IMR-90 (cell line): ENCODE data around the gene ADGRF5. TPM values are rescaled to one million over a fixed set of nuclear protein-coding genes. Genes with fewer than 3 reads are reported as not detected.

Experiments
- ATAC-seq: fragments of 200-7000 bp; cut with Tn5 transposase; 2 replicates; pipeline ENCODE4 v1.9.1; 2020; ENCODE audit warnings: low read depth, mild to moderate bottlenecking, moderate library complexity
- BruUV-seq: library from RNA; stranded (reverse); fragments of 400-500 nt; replicated peaks from 2 replicates; lab custom pipeline; 2021; lab: Mats Ljungman, UMichigan
- CTCF ChIA-PET: fragments of 300-600 bp; formaldehyde crosslinking; extraction: SDS; loops from one replicate; lab custom pipeline; 2021; ENCODE audit warnings: antibody characterized with exemption; lab: Yijun Ruan, JAX
- POLR2A ChIA-PET: fragments of 300-600 bp; sonication (Branson Sonifier 250); formaldehyde crosslinking; loops from one replicate; lab custom pipeline; 2022; ENCODE audit warnings: antibody characterized with exemption; ENCODE audit not compliant: unreplicated experiment; lab: Charles Lee
- DNase-seq: peaks from one replicate; pipeline ENCODE4 v3.0.0; 2013
- H2AFZ ChIP-seq: replicated peaks from 2 replicates; pipeline ENCODE3; 2013; ENCODE audit warnings: low read length, mild to moderate bottlenecking; ENCODE audit not compliant: poor library complexity
- H2AK5ac ChIP-seq: 2 replicates; pipeline ENCODE4 v1.6.1; 2013; ENCODE audit warnings: low read depth, low read length, inconsistent platforms
- H2AK9ac ChIP-seq: replicated peaks from 2 replicates; pipeline ENCODE3; 2013; ENCODE audit warnings: mild to moderate bottlenecking, low read depth, low read length, moderate library complexity; ENCODE audit not compliant: poor library complexity
- H2BK120ac ChIP-seq: 2 replicates; pipeline ENCODE4 v1.6.1; 2013; ENCODE audit warnings: low read depth, low read length, inconsistent platforms
- H2BK15ac ChIP-seq: 3 replicates; pipeline ENCODE4 v1.6.1; 2013; ENCODE audit warnings: low read depth, low read length, inconsistent platforms
- H2BK20ac ChIP-seq: 2 replicates; pipeline ENCODE4 v1.6.1; 2013; ENCODE audit warnings: low read depth, mild to moderate bottlenecking, inconsistent platforms, low read length, moderate library complexity
- H2BK5ac ChIP-seq: 2 replicates; pipeline ENCODE4 v1.6.1; 2013; ENCODE audit warnings: mild to moderate bottlenecking, low read depth, low read length, inconsistent platforms; ENCODE audit not compliant: poor library complexity, severe bottlenecking
- H3K14ac ChIP-seq: replicated peaks from 2 replicates; pipeline ENCODE4 v1.6.1; 2013; ENCODE audit warnings: low read depth, low read length, inconsistent platforms
- H3K18ac ChIP-seq: 2 replicates; pipeline ENCODE4 v1.6.1; 2013; ENCODE audit warnings: low read depth, low read length, control low read depth
- H3K23ac ChIP-seq: 2 replicates; pipeline ENCODE4 v1.6.1; 2013; ENCODE audit warnings: low read depth, low read length, inconsistent platforms
- H3K27ac ChIP-seq: 2 replicates; pipeline ENCODE4 v1.5.1; 2013; ENCODE audit warnings: mild to moderate bottlenecking, control low read depth, low read length; ENCODE audit not compliant: insufficient read depth
- H3K27me3 ChIP-seq: 2 replicates; pipeline ENCODE4 v1.6.1; 2013; ENCODE audit warnings: low read length; ENCODE audit not compliant: control insufficient read depth, insufficient read depth
- H3K36me3 ChIP-seq: 2 replicates; pipeline ENCODE4 v1.6.1; 2013; ENCODE audit warnings: low read length, mixed read lengths; ENCODE audit not compliant: control insufficient read depth, insufficient read depth
- H3K4ac ChIP-seq: 2 replicates; pipeline ENCODE4 v1.6.1; 2013; ENCODE audit warnings: low read depth, low read length, inconsistent platforms
- H3K4me1 ChIP-seq: 2 replicates; pipeline ENCODE4 v1.6.1; 2013; ENCODE audit warnings: low read length, mixed read lengths; ENCODE audit not compliant: control insufficient read depth, insufficient read depth
- H3K4me2 ChIP-seq: 2 replicates; pipeline ENCODE4 v1.6.1; 2013; ENCODE audit warnings: low read depth, mild to moderate bottlenecking, control low read depth, low read length, moderate library complexity
- H3K4me3 ChIP-seq: 2 replicates; pipeline ENCODE4 v1.5.1; 2013; ENCODE audit warnings: low read depth, mild to moderate bottlenecking, control low read depth, low read length, moderate library complexity; ENCODE audit not compliant: insufficient read depth
- H3K56ac ChIP-seq: 2 replicates; pipeline ENCODE4 v1.6.1; 2013; ENCODE audit warnings: low read length, inconsistent platforms; ENCODE audit not compliant: insufficient read depth; ENCODE audit errors: extremely low read depth
- H3K79me1 ChIP-seq, 2 experiments: 2 replicates each; pipeline ENCODE4 v1.6.1; 2013; ENCODE audit warnings: low read length in 2 of 2, inconsistent platforms in 1 of 2, low read depth in 1 of 2
- H3K9ac ChIP-seq: 2 replicates; pipeline ENCODE4 v1.6.1; 2013; ENCODE audit warnings: low read depth, low read length, control low read depth
- H3K9me1 ChIP-seq: 2 replicates; pipeline ENCODE4 v1.6.1; 2013; ENCODE audit warnings: low read length, inconsistent platforms; ENCODE audit not compliant: insufficient read depth
- H3K9me3 ChIP-seq: 2 replicates; pipeline ENCODE4 v1.6.1; 2013; ENCODE audit warnings: low read length; ENCODE audit not compliant: control insufficient read depth, insufficient read depth
- H4K20me1 ChIP-seq: 2 replicates; pipeline ENCODE4 v1.6.1; 2013; ENCODE audit warnings: low read length, inconsistent platforms; ENCODE audit not compliant: insufficient read depth
- H4K5ac ChIP-seq: 2 replicates; pipeline ENCODE4 v1.6.1; 2013; ENCODE audit warnings: mild to moderate bottlenecking, low read depth, low read length, control low read depth
- H4K8ac ChIP-seq, 2 experiments: 2 replicates each; pipeline ENCODE4 v1.6.1; 2013; ENCODE audit warnings: low read depth in 2 of 2, low read length in 2 of 2, control low read depth in 1 of 2, inconsistent platforms in 1 of 2
- H4K91ac ChIP-seq: 2 replicates; pipeline ENCODE4 v1.6.1; 2013; ENCODE audit warnings: low read depth, low read length, inconsistent platforms; ENCODE audit not compliant: insufficient read depth
- BHLHE40 ChIP-seq: fragments of 150-350 bp; IDR thresholded peaks from 2 replicates; pipeline ENCODE4 v1.6.1; 2016; ENCODE audit warnings: mild to moderate bottlenecking, low read depth, low read length
- CEBPB ChIP-seq: IDR thresholded peaks from 2 replicates; pipeline ENCODE4 v1.6.1; 2012; ENCODE audit warnings: low read depth, low read length, improper control_type of control experiment
- CHD1 ChIP-seq: IDR thresholded peaks from 2 replicates; pipeline ENCODE4 v1.6.1; 2012; ENCODE audit warnings: low read depth, low read length, improper control_type of control experiment
- CTCF ChIP-seq: conservative IDR thresholded peaks from 2 replicates; pipeline ENCODE4 v1.5.1; 2012; ENCODE audit warnings: mild to moderate bottlenecking, low read depth, low read length, improper control_type of control experiment
- ELK1 ChIP-seq: fragments of 150-350 bp; IDR thresholded peaks from 2 replicates; pipeline ENCODE4 v1.6.1; 2016; ENCODE audit warnings: low read depth, mild to moderate bottlenecking, low read length, moderate library complexity, borderline replicate concordance
- FOS ChIP-seq: fragments of 150-350 bp; IDR thresholded peaks from 2 replicates; pipeline ENCODE4 v1.6.1; 2016; ENCODE audit warnings: low read depth, low read length
- MAFK ChIP-seq: IDR thresholded peaks from 2 replicates; pipeline ENCODE4 v1.6.1; 2012; ENCODE audit warnings: low read depth, low read length, improper control_type of control experiment
- MAZ ChIP-seq: IDR thresholded peaks from 2 replicates; pipeline ENCODE4 v1.6.1; 2012; ENCODE audit warnings: low read depth, mild to moderate bottlenecking, low read length, improper control_type of control experiment, moderate library complexity, borderline replicate concordance
- MXI1 ChIP-seq: IDR thresholded peaks from 2 replicates; pipeline ENCODE4 v1.6.1; 2012; ENCODE audit warnings: low read depth, mild to moderate bottlenecking, low read length, moderate library complexity, borderline replicate concordance
- NFE2L2 ChIP-seq: fragments of 150-350 bp; IDR thresholded peaks from 2 replicates; pipeline ENCODE4 v1.6.1; 2016; ENCODE audit warnings: low read depth, mild to moderate bottlenecking, low read length
- POLR2A ChIP-seq: IDR thresholded peaks from 2 replicates; pipeline ENCODE4 v1.6.1; 2012; ENCODE audit warnings: mild to moderate bottlenecking, low read depth, low read length
- RAD21 ChIP-seq: IDR thresholded peaks from 2 replicates; pipeline ENCODE4 v1.6.1; 2012; ENCODE audit warnings: low read length, improper control_type of control experiment
- RCOR1 ChIP-seq: IDR thresholded peaks from 2 replicates; pipeline ENCODE4 v1.6.1; 2012; ENCODE audit warnings: mild to moderate bottlenecking, low read length, improper control_type of control experiment; ENCODE audit not compliant: insufficient replicate concordance
- RFX5 ChIP-seq: IDR thresholded peaks from 2 replicates; pipeline ENCODE4 v1.8.0; 2012; ENCODE audit warnings: low read depth, mild to moderate bottlenecking, low read length, moderate library complexity
- SMC3 ChIP-seq: fragments of 150-350 bp; IDR thresholded peaks from 2 replicates; pipeline ENCODE4 v1.6.1; 2016; ENCODE audit warnings: low read depth, mild to moderate bottlenecking, antibody characterized with exemption, low read length, moderate library complexity
- USF2 ChIP-seq: fragments of 150-350 bp; IDR thresholded peaks from 2 replicates; pipeline ENCODE4 v1.6.1; 2017; ENCODE audit warnings: mild to moderate bottlenecking, antibody characterized with exemption, low read length, low read depth
- WGBS, 2 experiments: methylation state at CpG; one replicate each; pipeline versions ENCODE4 v1.1.5 to v1.1.7; 2013; ENCODE audit warnings: missing lambda C conversion rate in 2 of 2; ENCODE audit not compliant: insufficient read length in 1 of 2; ENCODE audit errors: extremely low coverage in 2 of 2; 5-methylcytosine and 5-hydroxymethylcytosine counted together
- dilution Hi-C: fragments of 300-500 bp; cut with HindIII; formaldehyde crosslinking; loops from one replicate; pipeline ENCODE4 v1.14.3; 2018; ENCODE audit warnings: low sequenced_read_pairs; ENCODE audit not compliant: unreplicated experiment
- in situ Hi-C: fragments of 300-500 bp; cut with MboI; formaldehyde crosslinking; loops from 3 replicates; pipeline ENCODE4 v1.14.3; 2019; ENCODE audit warnings: low sequenced_read_pairs, inconsistent platforms, mixed read lengths
- intact Hi-C: fragments of 100-400 bp; cut with micrococcal nuclease; formaldehyde crosslinking; loops from 2 replicates; pipeline ENCODE4 v1.10.0; 2022
- polyA plus RNA-seq, 3 experiments: library from polyadenylated mRNA; depleted of rRNA; stranded (reverse); fragments of >200 nt; gene quantifications; 2 replicates each; pipeline ENCODE4 v1.2.3, GENCODE V29; 2012; ENCODE audit warnings: low replicate concordance in 1 of 3
- total RNA-seq: library from RNA; depleted of rRNA; stranded (reverse); fragments of >200 nt; gene quantifications from 2 replicates; pipeline ENCODE4 v1.2.3, GENCODE V29; 2012

The ADGRF5 gene
- total and polyA plus RNA-seq, 2 of the 4 experiments (the other 2 are of a cell fraction): not detected

GRCh38 chr6:46898006-46898405, 23.7 kb downstream of the ADGRF5 start:
- no peak overlapping the region for H3K4me3 ChIP-seq
- ChIA-PET CTCF (no interaction called here), POLR2A (no interaction called here)
- H3K4me1 ChIP-seq: no peaks in the 10 kb centered on the region
- H2BK120ac ChIP-seq: no peak overlapping the region
- 23% methylated on average over 2 of the region's 2 CpGs; no CpG with 5 or more reads in 1 of the 2 experiments for WGBS, 2 experiments
- no peak overlapping the region for H3K4me2 ChIP-seq
- no peak overlapping the region for H2BK5ac ChIP-seq
- no peaks in the 10 kb centered on the region for H3K79me1 ChIP-seq
- no peak overlapping the region for H3K56ac ChIP-seq
- H4K91ac ChIP-seq: no peak overlapping the region
- DNase-seq (no peak), ATAC-seq (no peak)
- no peak overlapping the region for H3K27ac ChIP-seq
- H2AK5ac ChIP-seq: no peak overlapping the region
- H2AK9ac ChIP-seq: no peak overlapping the region
- BruUV-seq: no TSS peak
- H3K9ac ChIP-seq: no peak overlapping the region
- in situ Hi-C loops (no loop called here), intact Hi-C loops (no loop called here), dilution Hi-C loops (no loop called here)
- no peaks in the 10 kb centered on the region for H4K20me1 ChIP-seq
- H3K9me1 ChIP-seq: no peaks in the 10 kb centered on the region
- H4K8ac ChIP-seq: no peak overlapping the region
- H2AFZ ChIP-seq: no peak overlapping the region
- TF ChIP-seq NFE2L2 (no peak), RFX5 (no peak), SMC3 (no peak), MAFK (no peak), USF2 (no peak), CTCF (no peak), BHLHE40 (no peak), RAD21 (no peak), CEBPB (no peak), RCOR1 (no peak), CHD1 (no peak), ELK1 (no peak), MAZ (no peak), MXI1 (no peak), POLR2A (no peak), FOS (no peak)
- H3K36me3 ChIP-seq: no peaks in the 10 kb centered on the region
- no peak overlapping the region for H3K23ac ChIP-seq
- H4K5ac ChIP-seq: no peak overlapping the region
- no peak overlapping the region for H3K14ac ChIP-seq
- no peak overlapping the region for H2BK20ac ChIP-seq
- H3K4ac ChIP-seq: no peak overlapping the region
- no peaks in the 10 kb centered on the region for H3K27me3 ChIP-seq
- H3K9me3 ChIP-seq: no peaks in the 10 kb centered on the region
- H2BK15ac ChIP-seq: no peak overlapping the region
- H3K18ac ChIP-seq: no peak overlapping the region
